Limb (tissue), 2 donors: ENCODE results near the gene FRZB.

ENCODE experiments used
- DNase-seq, 2 donors: peaks; one replicate each; pipeline ENCODE4 v3.0.0-alpha.2; 2016; ENCODE audit errors: extremely low spot score in 2 of 2

Gene FRZB

GRCh38 chr2:182804128-182804527, 62.3 kb downstream of the FRZB start:
- DNase-seq = no peak

GRCh38 chr2:182798736-182799135, 67.7 kb downstream of the FRZB start:
- no peak for DNase-seq

- DNase-seq = no peak
These were observed 74.0 kb downstream of the FRZB start for GRCh38 chr2:182792441-182792840.

DNA sequence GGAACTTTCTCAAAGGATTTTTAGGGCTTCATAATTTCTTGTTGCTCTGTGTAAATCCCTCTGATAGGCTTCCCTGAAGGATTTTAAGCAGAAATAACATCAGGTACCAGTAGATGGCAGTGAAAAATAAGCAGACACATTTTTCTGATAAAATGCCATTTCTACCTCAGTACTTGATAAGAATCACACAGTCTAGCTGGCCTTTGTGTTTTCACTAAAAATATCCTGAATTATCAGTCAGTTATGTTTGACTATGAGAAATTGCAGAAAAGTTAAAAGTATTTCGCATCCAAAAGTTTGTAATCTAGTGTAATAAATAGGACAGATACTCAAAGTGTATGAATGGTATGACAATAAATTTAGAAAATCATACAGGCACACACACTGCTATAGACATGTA, 81.7 kb downstream of the FRZB start:
- peak in 1 of 2 donors; percentile 44 for DNase-seq

- no peak for DNase-seq
These were observed 82.3 kb downstream of the FRZB start for GRCh38 chr2:182784058-182784706.
